ENCODE data around the gene SLC27A5. TPM values are rescaled to one million over a fixed set of nuclear protein-coding genes. Genes with fewer than 3 reads are reported as not detected.
A peak's percentile ranks its signal among the peaks of the same experiment; 100 is the strongest.
"Not testable (repeated sequence)": the region's sequence is repeated elsewhere in the genome, so short reads cannot be mapped to it uniquely, and the experiment has no call there.

SLC27A5 gene
- total RNA-seq, 2 experiments from 2014 or later = 13.7 to 15.4 TPM

GRCh38 chr19:58450856-58451357 lies 60.9 kb downstream of the SLC27A5 start:
- peaks cover 7% of the 10 kb centered on the region for H3K36me3 Mint-ChIP-seq
- H3K27ac Mint-ChIP-seq = no peak overlapping the region
- POLR2A ChIA-PET = interaction anchor here (0.8 to 1.5 kb wide), 7 partner anchors 10 to 222 kb away, joined by 3 to 5 read pairs (median 4); partner anchors contain the start of genes CHMP2A, ZBTB45, ZNF132 and ZNF497
- peaks cover 12% of the 10 kb centered on the region for H3K4me1 Mint-ChIP-seq
- H3K27me3 Mint-ChIP-seq = peaks cover 7% of the 10 kb centered on the region
- peaks cover 13% of the 10 kb centered on the region for H3K9me3 Mint-ChIP-seq
- H3K4me3 Mint-ChIP-seq = peak overlapping the region; percentile 87
- ATAC-seq (ENCODE audit: low read depth) (no peak), DNase-seq (no peak)

GRCh38 chr19:58449980-58450379 lies 61.8 kb downstream of the SLC27A5 start:
- DNase-seq; POLR2A ChIA-PET; ATAC-seq (ENCODE audit: low read depth); H3K4me3 Mint-ChIP-seq; H3K27me3 Mint-ChIP-seq; H3K27ac Mint-ChIP-seq; H3K36me3 Mint-ChIP-seq: not testable (repeated sequence)
- peaks cover 13% of the 10 kb centered on the region for H3K9me3 Mint-ChIP-seq
- H3K4me1 Mint-ChIP-seq = peaks cover 12% of the 10 kb centered on the region

- POLR2A ChIA-PET; H3K4me3 Mint-ChIP-seq; H3K27ac Mint-ChIP-seq; H3K27me3 Mint-ChIP-seq; ATAC-seq (ENCODE audit: low read depth); DNase-seq; H3K36me3 Mint-ChIP-seq: not testable (repeated sequence)
- Mint-ChIP-seq H3K9me3 (peaks cover 15% of the 10 kb centered on the region), H3K4me1 (peaks cover 12% of the 10 kb centered on the region)
Measured at GRCh38 chr19:58448860-58449259, 62.9 kb downstream of the SLC27A5 start.

Small RNA genes within 50 kb of the gene (microRNA-seq; reads per million reads assigned to microRNA genes)
- not detected for gene MIR6807

Other genes with a start within 250 kb of the SLC27A5 start
- gene ZNF8, start 233.0 kb downstream of the SLC27A5 start, total RNA-seq = 1 to 10 TPM; 8.6 to 8.9 TPM
- gene ERVK3-1, start 206.6 kb downstream of the SLC27A5 start, total RNA-seq = 10 to 100 TPM; 74.5 to 76.3 TPM
- 1 to 10 TPM; 6.3 TPM for gene ZSCAN22, start 185.0 kb downstream of the SLC27A5 start, total RNA-seq
- gene A1BG, start 158.5 kb downstream of the SLC27A5 start, total RNA-seq = 10 to 100 TPM; 21.0 to 22.8 TPM
- gene ZNF497, start 149.2 kb downstream of the SLC27A5 start, total RNA-seq = 1 to 10 TPM; 1.7 to 2.1 TPM
- gene ZNF837, start 131.0 kb downstream of the SLC27A5 start, total RNA-seq = 1 to 10 TPM; 2.9 to 3.5 TPM
- gene RPS5, start 124.7 kb downstream of the SLC27A5 start, total RNA-seq = 1,000 to 10,000 TPM; 1,038 to 1,039 TPM
- under 1 TPM; 0.83 to 0.94 TPM for gene RNF225, start 116.3 kb downstream of the SLC27A5 start, total RNA-seq
- gene ZNF584, start 103.3 kb downstream of the SLC27A5 start, total RNA-seq = 10 to 100 TPM in 1 of 2 experiments, 1 to 10 TPM in 1; 8.6 to 10.6 TPM
- 1 to 10 TPM; 7.3 to 7.4 TPM for gene ZNF132, start 71.8 kb downstream of the SLC27A5 start, total RNA-seq
- 10 to 100 TPM; 11.6 to 13.9 TPM for gene ZNF324B, start 60.4 kb downstream of the SLC27A5 start, total RNA-seq
- 10 to 100 TPM; 18.0 to 18.5 TPM for gene ZNF324, start 44.9 kb downstream of the SLC27A5 start, total RNA-seq
- 10 to 100 TPM; 10.9 TPM for gene ZNF446, start 35.6 kb downstream of the SLC27A5 start, total RNA-seq
- gene ZBTB45, start 7.8 kb upstream of the SLC27A5 start, total RNA-seq = 10 to 100 TPM; 18.9 to 19.5 TPM
- gene TRIM28, start 32.1 kb upstream of the SLC27A5 start, total RNA-seq = 100 to 1,000 TPM; 409 to 412 TPM
- 100 to 1,000 TPM in 1 of 2 experiments, 10 to 100 TPM in 1; 99.0 to 111 TPM for gene CHMP2A, start 43.1 kb upstream of the SLC27A5 start, total RNA-seq
- gene UBE2M, start 46.6 kb upstream of the SLC27A5 start, total RNA-seq = 10 to 100 TPM; 79.5 to 81.2 TPM
- 10 to 100 TPM; 31.3 to 31.7 TPM for gene MZF1, start 61.3 kb upstream of the SLC27A5 start, total RNA-seq